ENCODE measurements around the gene TMEM175. TPM values are rescaled to one million over a fixed set of nuclear protein-coding genes. Genes with fewer than 3 reads are reported as not detected.

TMEM175 gene
- total and polyA plus RNA-seq, 2 of the 8 experiments (the other 6 are each of a cell fraction or from before 2014, with no cell fraction given): 4.9 to 20.7 TPM

GRCh38 chr4:899556-899906 is 32.7 kb upstream of the TMEM175 start (continued):
- TF ChIP-seq, protein P1, sequence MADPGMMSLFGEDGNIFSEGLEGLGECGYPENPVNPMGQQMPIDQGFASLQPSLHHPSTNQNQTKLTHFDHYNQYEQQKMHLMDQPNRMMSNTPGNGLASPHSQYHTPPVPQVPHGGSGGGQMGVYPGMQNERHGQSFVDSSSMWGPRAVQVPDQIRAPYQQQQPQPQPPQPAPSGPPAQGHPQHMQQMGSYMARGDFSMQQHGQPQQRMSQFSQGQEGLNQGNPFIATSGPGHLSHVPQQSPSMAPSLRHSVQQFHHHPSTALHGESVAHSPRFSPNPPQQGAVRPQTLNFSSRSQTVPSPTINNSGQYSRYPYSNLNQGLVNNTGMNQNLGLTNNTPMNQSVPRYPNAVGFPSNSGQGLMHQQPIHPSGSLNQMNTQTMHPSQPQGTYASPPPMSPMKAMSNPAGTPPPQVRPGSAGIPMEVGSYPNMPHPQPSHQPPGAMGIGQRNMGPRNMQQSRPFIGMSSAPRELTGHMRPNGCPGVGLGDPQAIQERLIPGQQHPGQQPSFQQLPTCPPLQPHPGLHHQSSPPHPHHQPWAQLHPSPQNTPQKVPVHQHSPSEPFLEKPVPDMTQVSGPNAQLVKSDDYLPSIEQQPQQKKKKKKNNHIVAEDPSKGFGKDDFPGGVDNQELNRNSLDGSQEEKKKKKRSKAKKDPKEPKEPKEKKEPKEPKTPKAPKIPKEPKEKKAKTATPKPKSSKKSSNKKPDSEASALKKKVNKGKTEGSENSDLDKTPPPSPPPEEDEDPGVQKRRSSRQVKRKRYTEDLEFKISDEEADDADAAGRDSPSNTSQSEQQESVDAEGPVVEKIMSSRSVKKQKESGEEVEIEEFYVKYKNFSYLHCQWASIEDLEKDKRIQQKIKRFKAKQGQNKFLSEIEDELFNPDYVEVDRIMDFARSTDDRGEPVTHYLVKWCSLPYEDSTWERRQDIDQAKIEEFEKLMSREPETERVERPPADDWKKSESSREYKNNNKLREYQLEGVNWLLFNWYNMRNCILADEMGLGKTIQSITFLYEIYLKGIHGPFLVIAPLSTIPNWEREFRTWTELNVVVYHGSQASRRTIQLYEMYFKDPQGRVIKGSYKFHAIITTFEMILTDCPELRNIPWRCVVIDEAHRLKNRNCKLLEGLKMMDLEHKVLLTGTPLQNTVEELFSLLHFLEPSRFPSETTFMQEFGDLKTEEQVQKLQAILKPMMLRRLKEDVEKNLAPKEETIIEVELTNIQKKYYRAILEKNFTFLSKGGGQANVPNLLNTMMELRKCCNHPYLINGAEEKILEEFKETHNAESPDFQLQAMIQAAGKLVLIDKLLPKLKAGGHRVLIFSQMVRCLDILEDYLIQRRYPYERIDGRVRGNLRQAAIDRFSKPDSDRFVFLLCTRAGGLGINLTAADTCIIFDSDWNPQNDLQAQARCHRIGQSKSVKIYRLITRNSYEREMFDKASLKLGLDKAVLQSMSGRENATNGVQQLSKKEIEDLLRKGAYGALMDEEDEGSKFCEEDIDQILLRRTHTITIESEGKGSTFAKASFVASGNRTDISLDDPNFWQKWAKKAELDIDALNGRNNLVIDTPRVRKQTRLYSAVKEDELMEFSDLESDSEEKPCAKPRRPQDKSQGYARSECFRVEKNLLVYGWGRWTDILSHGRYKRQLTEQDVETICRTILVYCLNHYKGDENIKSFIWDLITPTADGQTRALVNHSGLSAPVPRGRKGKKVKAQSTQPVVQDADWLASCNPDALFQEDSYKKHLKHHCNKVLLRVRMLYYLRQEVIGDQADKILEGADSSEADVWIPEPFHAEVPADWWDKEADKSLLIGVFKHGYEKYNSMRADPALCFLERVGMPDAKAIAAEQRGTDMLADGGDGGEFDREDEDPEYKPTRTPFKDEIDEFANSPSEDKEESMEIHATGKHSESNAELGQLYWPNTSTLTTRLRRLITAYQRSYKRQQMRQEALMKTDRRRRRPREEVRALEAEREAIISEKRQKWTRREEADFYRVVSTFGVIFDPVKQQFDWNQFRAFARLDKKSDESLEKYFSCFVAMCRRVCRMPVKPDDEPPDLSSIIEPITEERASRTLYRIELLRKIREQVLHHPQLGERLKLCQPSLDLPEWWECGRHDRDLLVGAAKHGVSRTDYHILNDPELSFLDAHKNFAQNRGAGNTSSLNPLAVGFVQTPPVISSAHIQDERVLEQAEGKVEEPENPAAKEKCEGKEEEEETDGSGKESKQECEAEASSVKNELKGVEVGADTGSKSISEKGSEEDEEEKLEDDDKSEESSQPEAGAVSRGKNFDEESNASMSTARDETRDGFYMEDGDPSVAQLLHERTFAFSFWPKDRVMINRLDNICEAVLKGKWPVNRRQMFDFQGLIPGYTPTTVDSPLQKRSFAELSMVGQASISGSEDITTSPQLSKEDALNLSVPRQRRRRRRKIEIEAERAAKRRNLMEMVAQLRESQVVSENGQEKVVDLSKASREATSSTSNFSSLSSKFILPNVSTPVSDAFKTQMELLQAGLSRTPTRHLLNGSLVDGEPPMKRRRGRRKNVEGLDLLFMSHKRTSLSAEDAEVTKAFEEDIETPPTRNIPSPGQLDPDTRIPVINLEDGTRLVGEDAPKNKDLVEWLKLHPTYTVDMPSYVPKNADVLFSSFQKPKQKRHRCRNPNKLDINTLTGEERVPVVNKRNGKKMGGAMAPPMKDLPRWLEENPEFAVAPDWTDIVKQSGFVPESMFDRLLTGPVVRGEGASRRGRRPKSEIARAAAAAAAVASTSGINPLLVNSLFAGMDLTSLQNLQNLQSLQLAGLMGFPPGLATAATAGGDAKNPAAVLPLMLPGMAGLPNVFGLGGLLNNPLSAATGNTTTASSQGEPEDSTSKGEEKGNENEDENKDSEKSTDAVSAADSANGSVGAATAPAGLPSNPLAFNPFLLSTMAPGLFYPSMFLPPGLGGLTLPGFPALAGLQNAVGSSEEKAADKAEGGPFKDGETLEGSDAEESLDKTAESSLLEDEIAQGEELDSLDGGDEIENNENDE (IDR thresholded peaks at IDR 0.05; ENCODE audit: insufficient replicate concordance, low read length): no peak
- TF ChIP-seq JUND (IDR thresholded peaks at IDR 0.05; ENCODE audit: low read length): no peak
- TF ChIP-seq SIX5 (IDR thresholded peaks at IDR 0.05; ENCODE audit: low read depth, low read length): no peak
- TF ChIP-seq TBP (IDR thresholded peaks at IDR 0.05; ENCODE audit: low read depth, low read length): no peak
- no peak for TF ChIP-seq EGR1 (IDR thresholded peaks at IDR 0.05; ENCODE audit: borderline replicate concordance, low read depth, low read length)
- no peak for TF ChIP-seq CTBP2 (IDR thresholded peaks at IDR 0.05; ENCODE audit: borderline replicate concordance, insufficient read depth, insufficient read length, low read length)
- no peak for TF ChIP-seq EZH2 (IDR thresholded peaks at IDR 0.05; ENCODE audit: low read depth, low read length, severe bottlenecking)
- TF ChIP-seq BCL11A (IDR thresholded peaks at IDR 0.05; ENCODE audit: low read depth in 2 of 2, low read length in 2 of 2): no peak
